WTC11 (cell line): ENCODE measurements around the gene RAPGEF3.

Source experiments
- CBFB ChIP-seq: sonication (generic); formaldehyde crosslinking; IDR thresholded peaks from 2 replicates; pipeline ENCODE4 v1.8.1; 2022; ENCODE audit warnings: mild to moderate bottlenecking, low read depth, missing genetic modification reagents
- CTCF ChIP-seq: fragments of 200-600 bp; IDR thresholded peaks from 2 replicates; pipeline ENCODE4 v1.8.0; 2022; ENCODE audit warnings: antibody characterized with exemption
- ESRRA ChIP-seq: sonication (generic); formaldehyde crosslinking; IDR thresholded peaks from 2 replicates; pipeline ENCODE4 v1.8.1; 2022; ENCODE audit warnings: mild to moderate bottlenecking, missing genetic modification reagents, borderline replicate concordance
- FOXK1 ChIP-seq: sonication (generic); formaldehyde crosslinking; IDR thresholded peaks from 2 replicates; pipeline ENCODE4 v1.8.0; 2022; ENCODE audit warnings: mild to moderate bottlenecking, moderate library complexity, missing genetic modification reagents
- HMGXB4 ChIP-seq: sonication (generic); formaldehyde crosslinking; IDR thresholded peaks from 2 replicates; pipeline ENCODE4 v1.8.1; 2023; ENCODE audit warnings: mild to moderate bottlenecking, moderate library complexity, missing genetic modification reagents
- NFE2L1 ChIP-seq: sonication (generic); formaldehyde crosslinking; IDR thresholded peaks from 2 replicates; pipeline ENCODE4 v1.8.1; 2023; ENCODE audit warnings: missing genetic modification reagents
- NR3C1 ChIP-seq: sonication (generic); formaldehyde crosslinking; conservative IDR thresholded peaks from 2 replicates; pipeline ENCODE4 v1.8.1; 2023; ENCODE audit warnings: low read depth, mild to moderate bottlenecking, missing genetic modification reagents
- SMAD3 ChIP-seq: sonication (generic); formaldehyde crosslinking; IDR thresholded peaks from 2 replicates; pipeline ENCODE4 v1.8.0; 2022; ENCODE audit warnings: missing genetic modification reagents, mild to moderate bottlenecking, borderline replicate concordance
- SMAD4 ChIP-seq: sonication (generic); formaldehyde crosslinking; IDR thresholded peaks from 2 replicates; pipeline ENCODE4 v1.8.0; 2022; ENCODE audit warnings: mild to moderate bottlenecking, missing genetic modification reagents
- ZNF121 ChIP-seq: sonication (generic); formaldehyde crosslinking; IDR thresholded peaks from 2 replicates; pipeline ENCODE4 v1.8.0; 2023; ENCODE audit warnings: missing genetic modification reagents
- ZNF138 ChIP-seq: sonication (generic); formaldehyde crosslinking; conservative IDR thresholded peaks from 2 replicates; pipeline ENCODE4 v1.8.1; 2022; ENCODE audit warnings: mild to moderate bottlenecking, moderate library complexity, missing genetic modification reagents
- ZNF416 ChIP-seq: fragments of 250-450 bp; sonication (Bioruptor Pico); IDR thresholded peaks from 2 replicates; pipeline ENCODE4 v1.9.0; 2021; ENCODE audit warnings: mild to moderate bottlenecking, inconsistent platforms
- TF ChIP-seq, protein P1 (sequence below): sonication (generic); formaldehyde crosslinking; conservative IDR thresholded peaks from 2 replicates; pipeline ENCODE4 v1.8.1; 2022; ENCODE audit warnings: mild to moderate bottlenecking, missing genetic modification reagents

GRCh38 chr12:47762850-47763465 lies 4.3 kb upstream of the RAPGEF3 start:
- TF ChIP-seq FOXK1 (CRISPR knock-in tag) (no peak), CTCF (no peak), ZNF121 (no peak), HMGXB4 (no peak), ZNF416 (CRISPR knock-in tag) (no peak), NFE2L1 (CRISPR knock-in tag) (no peak), ESRRA (CRISPR knock-in tag) (no peak), ZNF138 (CRISPR knock-in tag) (no peak), CBFB (no peak), SMAD4 (no peak), NR3C1 (no peak), SMAD3 (CRISPR knock-in tag) (no peak)
- TF ChIP-seq, protein P1, sequence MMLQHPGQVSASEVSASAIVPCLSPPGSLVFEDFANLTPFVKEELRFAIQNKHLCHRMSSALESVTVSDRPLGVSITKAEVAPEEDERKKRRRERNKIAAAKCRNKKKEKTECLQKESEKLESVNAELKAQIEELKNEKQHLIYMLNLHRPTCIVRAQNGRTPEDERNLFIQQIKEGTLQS = no peak
